Stimulated activated CD4-positive, alpha-beta T cell treated with anti-CD3 and anti-CD28 coated beads, Interleukin-12 subunit alpha, Interleukin-12 subunit beta, amount 100 ng/mL, for 48 hours (primary cell): ENCODE data around the gene TYRO3.

ENCODE experiments used
- DNase-seq, 3 donors: peaks; one replicate each; pipeline ENCODE4 v3.0.0-alpha.2; 2020; ENCODE audit warnings: low read depth in 2 of 3, low spot score in 1 of 3

TYRO3 gene

GRCh38 chr15:41558400-41559238 is at the start of gene TYRO3:
TSS of gene TYRO3 (plus strand) at chr15:41559212. CDS start at chr15:41559258, 46 bp downstream.
- peak; percentile 34 to 68 (median 50) for DNase-seq

DNA sequence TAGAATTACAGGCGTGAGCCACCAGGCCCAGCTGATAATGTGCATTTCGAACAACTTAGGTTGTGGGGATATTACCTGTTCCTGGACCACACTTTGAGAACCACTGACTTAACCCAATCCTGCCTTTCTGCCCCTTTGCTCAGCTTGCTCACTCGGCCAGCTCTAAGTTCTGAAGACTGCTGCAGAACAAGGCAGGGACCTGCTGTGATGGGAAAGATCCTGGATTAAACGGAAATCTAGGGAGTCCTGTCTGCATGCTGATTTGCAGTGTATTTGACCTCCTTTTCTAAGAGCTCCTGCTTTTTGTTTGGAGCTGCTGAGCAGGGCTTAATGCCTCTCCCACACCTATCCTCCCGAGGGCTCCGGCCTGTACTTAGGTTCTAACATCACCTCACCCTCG is 48.3 kb upstream of the TYRO3 start:
- no peak for DNase-seq

DNA sequence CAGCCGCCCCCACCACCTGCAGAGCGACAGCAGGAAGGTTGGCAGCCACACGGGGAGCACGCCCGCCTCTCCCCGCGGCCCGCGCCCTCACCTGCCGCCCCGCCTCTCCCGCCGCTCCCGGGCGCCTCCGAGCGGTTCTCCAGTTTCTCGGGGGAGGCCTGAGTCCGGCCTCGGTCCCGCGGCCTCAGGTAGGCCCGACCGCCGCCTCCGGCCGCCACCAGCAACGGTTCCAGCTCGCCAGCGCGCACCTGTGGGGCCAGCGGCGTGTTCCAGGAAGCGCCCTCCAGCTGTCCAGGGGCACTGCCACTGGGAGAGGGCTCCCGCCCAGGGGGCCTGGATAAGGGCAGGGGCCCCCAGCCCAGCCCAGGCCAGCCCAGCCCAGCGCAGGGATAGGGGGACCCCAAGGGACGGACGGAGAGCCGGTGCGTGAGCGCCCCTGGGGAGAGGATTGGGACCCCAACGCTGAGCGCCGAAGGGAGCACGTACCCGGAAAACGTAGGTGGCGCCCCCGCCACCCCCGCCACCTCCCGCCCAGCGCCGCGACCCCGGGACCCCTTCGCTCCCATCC is 47.6 kb upstream of the TYRO3 start:
- DNase-seq: no peak

DNA sequence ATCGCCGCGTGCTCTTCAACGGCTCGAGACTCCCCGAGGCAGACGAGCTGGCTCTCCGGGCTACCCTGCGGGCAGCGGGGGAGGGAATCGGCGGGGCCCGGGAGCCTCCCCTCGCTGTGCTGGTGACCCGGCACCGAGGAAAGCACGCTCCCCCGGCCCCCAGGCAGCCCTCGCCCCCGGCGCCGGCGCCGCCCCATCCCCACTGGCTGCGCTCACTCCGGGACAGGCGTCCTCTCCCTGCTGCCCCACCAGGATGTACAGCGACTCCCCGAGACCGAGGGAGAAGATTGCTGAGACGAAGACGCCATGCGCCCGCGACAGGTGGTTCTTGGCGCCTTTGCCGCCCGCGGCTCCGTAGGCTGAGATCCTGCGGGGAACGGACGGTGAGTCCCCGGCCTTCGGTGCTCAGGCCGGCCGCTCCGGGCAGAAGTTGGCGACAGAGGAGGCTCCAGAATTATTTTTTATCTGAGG is 47.1 kb upstream of the TYRO3 start:
- DNase-seq: no peak

GRCh38 chr15:41512512-41512939 is 46.5 kb upstream of the TYRO3 start:
- no peak for DNase-seq

DNA sequence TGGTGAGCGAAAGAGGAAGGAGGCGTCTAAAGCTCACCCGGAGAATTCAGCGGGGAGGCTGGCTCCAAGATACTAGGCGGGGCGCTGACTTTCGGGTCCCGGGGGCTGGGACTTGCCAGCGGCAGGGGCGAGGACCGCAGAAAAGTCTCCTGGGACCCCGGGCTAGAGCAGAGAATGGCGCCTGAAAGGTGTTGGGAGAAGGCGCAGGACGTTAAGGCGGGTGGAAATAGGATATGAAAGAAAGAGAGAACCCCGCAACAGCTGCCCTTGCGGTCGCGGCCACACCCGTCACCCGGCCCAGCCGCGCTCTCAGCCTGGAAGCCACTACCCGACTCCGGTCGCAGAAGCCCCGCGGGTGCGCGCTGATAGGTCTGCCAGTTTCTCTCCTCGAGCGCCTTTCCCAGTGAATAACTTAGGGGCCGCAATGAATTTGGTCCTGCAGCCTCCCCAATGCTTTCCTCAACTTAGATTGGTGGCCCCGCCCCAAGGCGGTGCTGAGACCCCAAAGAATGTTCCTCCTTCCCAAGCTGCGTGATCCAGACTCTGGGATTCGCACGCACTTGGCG is 46.0 kb upstream of the TYRO3 start:
- DNase-seq: no peak

GRCh38 chr15:41513506-41514227 is 45.3 kb upstream of the TYRO3 start, which contains the start of gene LTK:
TSS of gene LTK (minus strand) at chr15:41513827. CDS start at chr15:41513709, 118 bp downstream.
- no peak for DNase-seq

- no peak for DNase-seq
These were observed 41.0 kb upstream of the TYRO3 start for GRCh38 chr15:41517895-41518449.

DNA sequence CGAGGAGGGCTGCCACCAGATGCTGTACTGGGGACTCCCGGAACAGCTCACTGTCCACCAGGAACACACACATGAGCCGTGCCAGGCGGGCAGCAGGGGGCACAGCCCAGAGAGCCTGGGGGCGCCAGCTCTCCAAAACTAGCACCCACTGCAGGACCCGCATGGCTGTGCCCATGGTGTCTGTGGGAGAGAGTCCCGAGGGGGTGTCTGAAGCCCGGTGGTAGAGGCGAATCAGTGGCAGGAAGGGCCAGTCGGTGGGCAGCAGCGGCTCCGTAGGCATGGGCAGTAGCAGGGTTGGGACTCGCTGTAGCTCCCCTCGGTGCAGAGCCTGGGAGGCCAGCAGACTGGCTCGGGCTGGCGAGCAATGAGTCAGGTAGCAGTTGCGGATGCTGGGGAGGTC is 38.4 kb upstream of the TYRO3 start:
- DNase-seq: no peak

GRCh38 chr15:41521614-41522013 is 37.4 kb upstream of the TYRO3 start:
- DNase-seq: no peak

DNA sequence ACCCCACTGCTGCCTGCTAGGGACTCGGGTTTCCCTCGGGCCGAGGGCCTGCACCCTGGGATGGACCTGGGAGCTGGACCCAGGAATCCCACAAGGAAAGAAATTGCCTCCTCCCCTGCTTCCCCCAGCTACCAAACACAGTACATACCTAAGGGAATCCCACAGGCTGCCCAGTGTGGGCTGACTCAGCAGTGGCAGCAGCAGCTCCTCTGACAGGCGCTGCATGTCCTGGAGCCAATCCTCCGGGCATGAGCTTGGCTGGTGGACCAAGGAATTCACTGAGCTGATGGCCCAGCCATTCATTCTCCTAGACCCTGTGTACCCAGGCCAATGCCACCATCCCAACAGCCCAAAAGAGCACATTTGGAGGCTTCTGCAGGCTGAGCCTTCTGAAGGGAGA is 35.9 kb upstream of the TYRO3 start:
- DNase-seq: no peak

DNA sequence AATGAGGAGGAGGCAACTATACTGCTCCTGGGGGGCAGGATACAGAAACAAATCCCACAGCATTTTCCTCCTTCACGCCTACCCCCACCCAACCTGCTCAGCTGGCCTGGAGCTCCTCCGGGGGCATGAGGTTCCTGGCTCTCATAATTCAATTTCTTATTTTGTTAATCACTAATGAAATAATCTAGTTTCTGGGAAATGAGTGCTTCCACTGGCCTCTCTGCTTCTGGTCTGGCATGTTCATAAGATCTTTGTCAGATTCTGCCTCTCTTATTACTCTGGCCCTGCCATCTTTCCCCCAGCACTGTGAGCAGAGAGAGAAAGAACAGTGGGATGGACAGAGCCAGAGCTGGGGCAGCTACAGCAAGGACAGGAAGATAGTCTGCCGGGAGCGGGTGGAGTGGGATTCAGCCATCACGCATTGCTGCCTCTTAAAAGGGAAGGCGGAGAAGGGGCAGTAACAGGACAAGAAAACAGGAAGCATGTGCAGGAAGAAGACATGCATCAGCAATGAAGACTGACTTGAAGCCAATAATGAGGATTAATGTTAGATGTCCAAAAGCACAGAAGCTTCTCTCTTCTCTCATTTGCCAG is 28.6 kb upstream of the TYRO3 start:
- no peak for DNase-seq

DNA sequence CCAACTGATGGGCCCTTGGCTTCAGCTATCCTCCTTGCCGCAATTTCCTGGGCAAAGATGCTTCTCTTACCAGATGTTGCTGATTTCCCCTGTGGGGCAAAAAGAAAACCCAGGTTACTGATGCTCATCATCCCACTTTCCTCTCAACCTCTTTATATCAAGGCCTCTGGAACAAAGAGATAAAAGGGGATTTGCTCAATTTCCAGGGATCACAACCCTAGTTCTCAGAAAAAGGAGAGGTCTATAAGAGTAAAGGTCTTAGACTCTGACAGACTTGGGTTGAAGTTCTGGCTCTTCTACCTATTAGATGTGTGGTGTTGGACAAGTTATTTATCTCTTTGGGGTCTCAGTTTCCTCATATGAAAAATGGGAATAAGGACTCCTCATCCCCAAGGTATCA is 23.5 kb upstream of the TYRO3 start:
- DNase-seq: no peak

GRCh38 chr15:41536866-41537265 is 22.1 kb upstream of the TYRO3 start:
- no peak for DNase-seq

- DNase-seq: no peak
These were observed 15.5 kb upstream of the TYRO3 start for GRCh38 chr15:41543521-41543870.

DNA sequence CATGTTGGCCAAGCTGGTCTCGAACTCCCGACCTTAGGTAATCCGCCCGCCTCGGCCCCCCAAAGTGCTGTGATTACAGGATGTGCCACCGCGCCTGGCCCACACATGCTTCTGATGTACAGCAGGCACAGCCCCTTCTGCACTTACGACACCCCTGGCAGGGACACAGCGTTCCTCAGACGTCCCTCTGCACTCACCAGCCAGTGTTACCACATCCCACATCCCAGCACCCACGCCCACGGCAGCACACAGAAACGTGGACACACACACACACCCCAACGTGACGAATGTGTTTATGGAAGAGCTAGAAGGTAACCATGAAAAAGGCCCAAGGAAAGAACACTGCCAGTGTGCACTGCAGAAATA is 14.4 kb upstream of the TYRO3 start:
- no peak for DNase-seq

DNA sequence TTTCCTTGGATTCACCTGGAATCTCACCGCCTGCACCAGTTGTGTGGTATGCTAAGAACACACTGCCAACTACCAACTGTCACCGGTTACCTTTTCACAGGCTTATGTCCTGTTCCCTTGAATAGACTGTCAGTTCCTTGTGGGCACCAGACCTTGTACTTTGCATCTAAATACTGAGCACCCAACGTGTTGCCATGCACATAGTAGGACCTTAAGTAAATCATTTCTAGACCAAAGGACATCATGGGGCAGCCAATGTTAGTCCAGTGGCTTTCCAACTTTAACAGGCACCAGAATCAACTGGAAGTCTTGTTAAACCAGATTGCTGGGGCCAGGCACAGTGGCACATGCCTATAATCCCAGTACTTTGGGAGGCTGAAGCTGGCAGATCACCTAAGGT is 13.8 kb upstream of the TYRO3 start:
- no peak for DNase-seq

DNA sequence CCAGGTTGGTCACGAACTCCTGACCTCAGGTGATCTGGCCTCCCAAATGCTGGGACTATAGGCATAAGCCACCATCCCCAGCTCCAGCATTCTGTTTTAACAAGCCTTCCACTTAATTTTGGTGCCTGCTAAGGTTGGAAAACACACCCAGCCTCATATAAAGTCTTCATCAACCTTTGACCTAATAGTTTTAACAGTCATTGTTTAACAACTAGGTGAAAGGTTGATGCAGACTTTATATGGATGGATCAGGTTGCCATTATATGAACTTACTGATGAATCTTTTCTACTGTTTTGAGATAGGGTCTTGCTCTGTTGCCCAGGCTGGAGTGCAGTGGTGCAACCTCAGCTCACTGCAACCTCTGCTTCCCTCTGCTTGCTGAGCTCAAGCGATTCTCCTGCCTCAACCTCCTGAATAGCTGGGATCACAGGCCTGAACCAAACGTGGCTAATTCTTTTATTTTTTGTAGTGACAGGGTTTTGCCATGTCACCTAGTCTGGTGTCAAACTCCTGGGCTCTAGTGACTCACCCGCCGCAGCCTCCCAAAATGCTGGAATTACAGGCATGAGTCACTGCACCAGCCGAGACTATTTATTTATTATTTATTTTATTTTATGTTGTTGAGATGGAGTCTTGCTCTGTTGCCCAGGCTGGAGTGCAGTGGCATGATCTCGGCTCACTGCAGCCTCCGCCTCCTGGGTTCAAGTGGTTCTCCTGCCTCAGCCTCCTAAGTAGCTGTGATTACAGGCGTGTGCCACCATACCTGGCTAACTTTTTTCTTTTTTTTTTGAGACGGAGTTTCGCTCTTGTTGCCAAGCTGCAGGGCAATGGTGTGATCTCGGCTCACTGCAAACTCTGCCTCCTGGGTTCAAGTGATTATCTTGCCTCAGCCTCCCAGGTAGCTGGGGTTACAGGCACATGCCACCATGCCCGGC is 11.9 kb upstream of the TYRO3 start:
- DNase-seq: no peak

DNA sequence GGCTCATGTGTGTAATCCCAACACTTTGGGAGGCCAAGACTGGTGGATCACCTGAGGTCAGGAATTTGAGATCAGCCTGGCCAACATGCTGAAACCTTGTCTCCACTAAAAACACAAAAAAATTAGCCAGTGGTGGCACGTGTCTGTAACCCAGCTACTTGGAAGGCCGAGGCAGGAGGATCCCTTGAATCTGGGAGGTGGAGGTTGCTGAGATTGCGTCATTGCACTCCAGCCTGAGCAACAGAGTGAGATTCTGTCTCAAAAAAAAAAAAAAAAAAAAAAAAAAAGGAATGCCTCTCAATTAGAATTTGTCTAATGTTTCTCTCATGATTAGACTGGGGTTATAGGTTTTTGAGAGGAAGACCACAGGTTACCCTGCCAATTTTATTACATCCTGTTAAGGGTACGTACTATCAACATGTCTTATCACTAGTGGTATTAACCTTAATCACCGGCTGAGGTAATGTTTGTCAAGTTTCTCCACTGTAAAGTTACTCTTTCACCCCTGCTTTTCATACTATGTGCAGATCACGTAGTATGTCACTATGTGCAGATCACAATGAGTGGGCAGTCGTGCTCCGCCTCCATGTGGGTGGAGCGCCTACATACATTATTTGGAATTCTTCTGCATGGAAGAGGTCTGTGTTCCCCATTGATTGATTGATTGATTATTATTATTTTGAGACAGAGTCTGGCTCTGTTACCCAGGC is 8.8 kb upstream of the TYRO3 start:
- no peak for DNase-seq
